ENCODE measurements around the gene ARID1B. TPM values are rescaled to one million over a fixed set of nuclear protein-coding genes. Genes with fewer than 3 reads are reported as not detected.

The ARID1B gene
- total and polyA plus RNA-seq, 2 of the 13 experiments (the other 11 are each of a cell fraction or from before 2014, with no cell fraction given) = 20.1 to 32.6 TPM

- no peak for TF ChIP-seq ETS1 (CRISPR knock-in tag; IDR thresholded peaks at IDR 0.05)
- TF ChIP-seq DMAP1 (CRISPR knock-in tag; IDR thresholded peaks at IDR 0.05) = peak; percentile 44; the same call in 1 of the 2 replicates
- 0 out of 2 replicates have a peak, but pooled peaks have one; percentile 63 for TF ChIP-seq ZNF510 (CRISPR knock-in tag; IDR thresholded peaks at IDR 0.05; ENCODE audit: low read depth)
- no peak for TF ChIP-seq ADNP (CRISPR knock-in tag; IDR thresholded peaks at IDR 0.05)
- 0 out of 2 replicates have a peak, but pooled peaks have one; percentile 37 for TF ChIP-seq ZIK1 (CRISPR knock-in tag; IDR thresholded peaks at IDR 0.05; ENCODE audit: borderline replicate concordance, low read depth)
- peak; percentile 100 for TF ChIP-seq SAP130 (CRISPR knock-in tag; IDR thresholded peaks at IDR 0.05; ENCODE audit: low read depth)
- peak; percentile 23; the same call in 1 of the 2 replicates for TF ChIP-seq CEBPG (CRISPR knock-in tag; IDR thresholded peaks at IDR 0.05)
- TF ChIP-seq ARNTL (CRISPR knock-in tag; IDR thresholded peaks at IDR 0.05) = peak; percentile 54; the same call in 1 of the 2 replicates
- TF ChIP-seq NCOA2 (CRISPR knock-in tag; IDR thresholded peaks at IDR 0.05) = no peak
- 0 out of 2 replicates have a peak, but pooled peaks have one; percentile 5 for TF ChIP-seq ZSCAN9 (CRISPR knock-in tag; IDR thresholded peaks at IDR 0.05; ENCODE audit: borderline replicate concordance)
- TF ChIP-seq SIN3A (IDR thresholded peaks at IDR 0.05; ENCODE audit: borderline replicate concordance, low read depth, low read length) = peak; percentile 100
- 0 out of 2 replicates have a peak, but pooled peaks have one; percentile 22 for TF ChIP-seq PRDM10 (CRISPR knock-in tag; IDR thresholded peaks at IDR 0.05; ENCODE audit: low read depth)
- 0 out of 2 replicates have a peak, but pooled peaks have one; percentile 42 for TF ChIP-seq ATF1 (CRISPR knock-in tag; IDR thresholded peaks at IDR 0.05)
- TF ChIP-seq HDAC2 (CRISPR knock-in tag; IDR thresholded peaks at IDR 0.05) = peak; percentile 37; the same call in 1 of the 2 replicates
- peak; percentile 82; the same call in 1 of the 2 replicates for TF ChIP-seq ZNF124 (CRISPR knock-in tag; IDR thresholded peaks at IDR 0.05)
- TF ChIP-seq ZC3H4 (CRISPR knock-in tag; IDR thresholded peaks at IDR 0.05; ENCODE audit: borderline replicate concordance) = no peak
- TF ChIP-seq NFYB (CRISPR knock-in tag; IDR thresholded peaks at IDR 0.05) = peak; percentile 74
- no peak for TF ChIP-seq PITX1 (CRISPR knock-in tag; IDR thresholded peaks at IDR 0.05)
- no peak for TF ChIP-seq TEF (CRISPR knock-in tag; IDR thresholded peaks at IDR 0.05)
- TF ChIP-seq ZNF207 (IDR thresholded peaks at IDR 0.05; ENCODE audit: borderline replicate concordance) = no peak
- no peak for TF ChIP-seq CHD2 (IDR thresholded peaks at IDR 0.05; ENCODE audit: low read depth, low read length)
- 0 out of 2 replicates have a peak, but pooled peaks have one; percentile 17 for TF ChIP-seq BCL6 (CRISPR knock-in tag; IDR thresholded peaks at IDR 0.05)
- no peak for TF ChIP-seq KDM3A (CRISPR knock-in tag; IDR thresholded peaks at IDR 0.05; ENCODE audit: low read depth)
- peak; percentile 90 for TF ChIP-seq HDAC1 (CRISPR knock-in tag; IDR thresholded peaks at IDR 0.05)
- TF ChIP-seq KDM5A (IDR thresholded peaks at IDR 0.05; ENCODE audit: borderline replicate concordance, low read length) = peak; percentile 9; the same call in 1 of the 2 replicates
These were observed 3.0 kb downstream of the ARID1B start (continued) for GRCh38 chr6:156780102-156780641.
